ENCODE measurements around the gene WNT11.

DNA sequence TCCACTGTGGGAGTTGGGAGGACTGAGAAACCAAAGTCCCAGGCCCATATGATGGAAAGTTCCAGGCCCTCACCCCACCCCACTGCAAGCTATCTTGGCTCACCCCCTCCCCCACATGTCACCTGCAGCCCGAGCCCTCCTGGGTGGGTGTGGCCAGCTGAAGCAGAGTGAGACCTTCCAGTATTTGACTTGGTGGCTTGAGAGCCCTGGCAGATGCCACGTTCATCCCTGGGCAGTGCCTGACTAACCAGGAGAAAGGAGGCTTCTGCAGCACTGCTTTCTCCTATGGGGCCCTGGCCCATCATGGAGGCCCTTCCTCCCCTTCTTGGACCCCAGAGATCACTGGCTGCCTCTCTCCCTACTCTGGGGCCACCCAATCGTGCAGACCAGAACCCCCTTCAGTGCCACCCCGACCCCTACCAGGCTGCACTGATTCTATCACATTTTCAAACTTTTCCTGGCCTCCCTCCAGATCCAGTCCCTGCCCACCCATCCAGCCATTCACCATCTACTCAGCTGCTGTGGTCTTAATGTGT, 38.1 kb upstream of the WNT11 start:
- TF ChIP-seq, protein P1, sequence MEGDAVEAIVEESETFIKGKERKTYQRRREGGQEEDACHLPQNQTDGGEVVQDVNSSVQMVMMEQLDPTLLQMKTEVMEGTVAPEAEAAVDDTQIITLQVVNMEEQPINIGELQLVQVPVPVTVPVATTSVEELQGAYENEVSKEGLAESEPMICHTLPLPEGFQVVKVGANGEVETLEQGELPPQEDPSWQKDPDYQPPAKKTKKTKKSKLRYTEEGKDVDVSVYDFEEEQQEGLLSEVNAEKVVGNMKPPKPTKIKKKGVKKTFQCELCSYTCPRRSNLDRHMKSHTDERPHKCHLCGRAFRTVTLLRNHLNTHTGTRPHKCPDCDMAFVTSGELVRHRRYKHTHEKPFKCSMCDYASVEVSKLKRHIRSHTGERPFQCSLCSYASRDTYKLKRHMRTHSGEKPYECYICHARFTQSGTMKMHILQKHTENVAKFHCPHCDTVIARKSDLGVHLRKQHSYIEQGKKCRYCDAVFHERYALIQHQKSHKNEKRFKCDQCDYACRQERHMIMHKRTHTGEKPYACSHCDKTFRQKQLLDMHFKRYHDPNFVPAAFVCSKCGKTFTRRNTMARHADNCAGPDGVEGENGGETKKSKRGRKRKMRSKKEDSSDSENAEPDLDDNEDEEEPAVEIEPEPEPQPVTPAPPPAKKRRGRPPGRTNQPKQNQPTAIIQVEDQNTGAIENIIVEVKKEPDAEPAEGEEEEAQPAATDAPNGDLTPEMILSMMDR (conservative IDR thresholded peaks at IDR 0.05; ENCODE audit: low read depth, low read length): no peak
- no peak for TF ChIP-seq EZH2 (IDR thresholded peaks at IDR 0.05; ENCODE audit: low read length, unreplicated experiment)
